Esophagus (tissue), 2 donors: Measurements from ENCODE around the gene SASH1. TPM values are rescaled to one million over a fixed set of nuclear protein-coding genes. Genes with fewer than 3 reads are reported as not detected.

Source experiments
- H3K27ac ChIP-seq, 2 donors: one replicate each; pipeline ENCODE4 v1.5.1; 2013; ENCODE audit warnings: low read depth in 2 of 2, mild to moderate bottlenecking in 2 of 2, inconsistent platforms in 1 of 2, low read length in 1 of 2, moderate library complexity in 1 of 2
- H3K27me3 ChIP-seq, 2 donors: one replicate each; pipeline ENCODE4 v1.6.1; 2013; ENCODE audit warnings: low read length in 2 of 2, control low read depth in 1 of 2, mild to moderate bottlenecking in 1 of 2; ENCODE audit not compliant: insufficient read depth in 2 of 2, control insufficient read depth in 1 of 2
- H3K36me3 ChIP-seq, 2 donors: one replicate each; pipeline ENCODE4 v1.6.1; 2013; ENCODE audit warnings: low read length in 1 of 2; ENCODE audit not compliant: control insufficient read depth in 2 of 2, insufficient read depth in 2 of 2
- H3K4me1 ChIP-seq, 2 donors: one replicate each; pipeline ENCODE4 v1.6.1; 2013; ENCODE audit warnings: low read length in 1 of 2; ENCODE audit not compliant: control insufficient read depth in 2 of 2, insufficient read depth in 2 of 2
- H3K4me3 ChIP-seq, 2 donors: one replicate each; pipeline ENCODE4 v1.5.1; 2013; ENCODE audit warnings: low read length in 2 of 2, mild to moderate bottlenecking in 2 of 2, low read depth in 1 of 2, moderate library complexity in 1 of 2
- H3K9me3 ChIP-seq, 2 donors: one replicate each; pipeline ENCODE4 v1.6.1; 2013; ENCODE audit warnings: mild to moderate bottlenecking in 2 of 2, low read depth in 1 of 2, low read length in 1 of 2, moderate library complexity in 1 of 2; ENCODE audit not compliant: control insufficient read depth in 2 of 2, insufficient read depth in 1 of 2
- WGBS, 2 donors: extraction: QIAGEN DNeasy Blood & Tissue Kit; methylation state at CpG; one replicate each; pipeline ENCODE4 v1.1.7; 2013; 5-methylcytosine and 5-hydroxymethylcytosine counted together
- polyA plus RNA-seq, 2 donors: library from polyadenylated mRNA; stranded (reverse); fragments of 200-250 nt; gene quantifications; one replicate each; pipeline ENCODE4 v1.2.3, GENCODE V29; 2013
- donor health status: healthy with polysubstance abuse.
- donor health status: Bipolar disorder and iron deficiency.

The SASH1 gene
- polyA plus RNA-seq, 2 donors = 29.6 to 59.0 TPM

- H3K4me3 ChIP-seq = no peak overlapping the region
- peaks cover 28 to 43% of the 10 kb centered on the region in 2 donors for H3K36me3 ChIP-seq
- no peaks in the 10 kb centered on the region for H3K9me3 ChIP-seq
- no peaks in the 10 kb centered on the region for H3K27me3 ChIP-seq
- H3K27ac ChIP-seq = no peak overlapping the region
- H3K4me1 ChIP-seq = no peaks in the 10 kb centered on the region
- WGBS, 2 donors = 95 to 96% methylated on average over 13 of the region's 13 CpGs
Observed at GRCh38 chr6:148532698-148533097, 190.1 kb downstream of the SASH1 start.

GRCh38 chr6:148533309-148534107, 190.9 kb downstream of the SASH1 start:
- no peaks in the 10 kb centered on the region for H3K27me3 ChIP-seq
- no peak overlapping the region for H3K27ac ChIP-seq
- no peak overlapping the region for H3K4me3 ChIP-seq
- H3K36me3 ChIP-seq = peaks cover 27 to 46% of the 10 kb centered on the region in 2 donors
- WGBS, 2 donors = 92 to 94% methylated on average over 24 of the region's 24 CpGs
- no peaks in the 10 kb centered on the region for H3K9me3 ChIP-seq
- no peaks in the 10 kb centered on the region for H3K4me1 ChIP-seq

DNA sequence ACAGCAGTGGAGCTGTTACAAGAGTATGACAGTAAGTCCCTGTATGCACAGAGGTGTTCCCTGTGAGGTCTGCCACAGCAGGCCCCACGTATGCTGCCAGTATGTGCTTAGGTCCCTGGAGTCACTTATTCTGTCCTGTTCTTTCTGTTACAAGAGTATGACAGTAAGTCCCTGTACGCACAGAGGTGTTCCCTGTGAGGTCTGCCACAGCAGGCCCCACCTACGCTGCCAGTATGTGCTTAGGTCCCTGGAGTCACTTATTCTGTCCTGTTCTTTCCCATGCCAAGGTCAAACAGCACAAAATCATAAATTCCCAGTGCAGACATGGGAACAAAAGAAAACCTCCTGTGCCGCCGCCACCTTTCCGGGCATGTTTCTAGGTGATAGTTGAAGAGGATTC, 192.2 kb downstream of the SASH1 start:
- 94 to 95% methylated on average over 6 of the region's 6 CpGs for WGBS, 2 donors
- H3K9me3 ChIP-seq = no peaks in the 10 kb centered on the region
- H3K27ac ChIP-seq = no peak overlapping the region
- H3K36me3 ChIP-seq = peaks cover 26 to 43% of the 10 kb centered on the region in 2 donors
- no peaks in the 10 kb centered on the region for H3K4me1 ChIP-seq
- H3K27me3 ChIP-seq = no peaks in the 10 kb centered on the region
- no peak overlapping the region for H3K4me3 ChIP-seq

DNA sequence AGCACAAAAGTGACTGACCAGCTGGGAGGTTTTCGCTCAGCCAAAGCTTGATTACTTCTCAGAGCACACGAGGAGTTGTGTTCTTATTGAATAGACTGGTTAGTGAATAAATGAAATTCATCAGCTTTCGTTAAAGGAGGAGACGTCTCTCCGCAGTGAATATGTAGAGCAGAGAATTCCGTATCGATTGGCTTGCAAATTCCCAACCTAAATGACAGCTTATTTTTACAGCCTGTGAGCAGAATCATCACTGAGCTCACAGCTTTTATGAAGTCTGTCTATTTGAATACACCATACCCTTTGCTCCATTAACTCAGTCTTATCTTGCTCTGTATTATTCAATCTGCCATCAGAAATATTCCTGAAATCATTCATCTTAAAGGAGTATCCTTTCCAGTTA, 192.7 kb downstream of the SASH1 start:
- Histone ChIP-seq H3K4me3 (no peak overlapping the region), H3K36me3 (peaks cover 26 to 43% of the 10 kb centered on the region in 2 donors), H3K4me1 (no peaks in the 10 kb centered on the region), H3K9me3 (no peaks in the 10 kb centered on the region), H3K27me3 (no peaks in the 10 kb centered on the region), H3K27ac (no peak overlapping the region)
- 90 to 92% methylated on average over 7 of the region's 7 CpGs for WGBS, 2 donors

- Histone ChIP-seq H3K4me1 (no peaks in the 10 kb centered on the region), H3K27me3 (no peaks in the 10 kb centered on the region), H3K9me3 (no peaks in the 10 kb centered on the region), H3K36me3 (peaks cover 29 to 46% of the 10 kb centered on the region in 2 donors), H3K27ac (no peak overlapping the region), H3K4me3 (no peak overlapping the region)
- 86 to 88% methylated on average over 3 of the region's 3 CpGs for WGBS, 2 donors
Observed at GRCh38 chr6:148535976-148536375, 193.3 kb downstream of the SASH1 start.

GRCh38 chr6:148538261-148539190, 195.9 kb downstream of the SASH1 start:
- no peaks in the 10 kb centered on the region for H3K4me1 ChIP-seq
- no peaks in the 10 kb centered on the region for H3K27me3 ChIP-seq
- H3K9me3 ChIP-seq = no peaks in the 10 kb centered on the region
- H3K36me3 ChIP-seq = peaks cover 16 to 34% of the 10 kb centered on the region in 2 donors
- 71 to 73% methylated on average over 13 of the region's 13 CpGs for WGBS, 2 donors
- no peak overlapping the region for H3K27ac ChIP-seq
- H3K4me3 ChIP-seq = no peak overlapping the region

DNA sequence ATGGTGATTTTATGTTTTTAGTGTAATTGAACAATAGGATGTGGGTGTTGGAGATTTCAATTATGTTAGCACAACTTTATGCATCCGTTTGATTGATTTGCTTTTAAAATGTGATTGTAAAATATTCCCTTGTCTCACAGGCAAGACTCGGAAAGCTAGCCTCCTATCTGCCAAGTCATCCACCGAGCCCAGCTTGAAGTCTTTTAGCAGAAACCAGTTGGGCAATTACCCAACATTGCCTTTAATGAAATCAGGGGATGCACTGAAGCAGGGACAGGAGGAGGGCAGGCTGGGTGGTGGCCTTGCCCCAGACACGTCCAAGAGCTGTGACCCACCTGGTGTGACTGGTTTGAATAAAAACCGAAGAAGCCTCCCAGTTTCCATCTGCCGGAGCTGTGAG, 200.9 kb downstream of the SASH1 start:
- 82 to 85% methylated on average over 6 of the region's 6 CpGs for WGBS, 2 donors
- Histone ChIP-seq H3K27ac (no peak overlapping the region), H3K9me3 (no peaks in the 10 kb centered on the region), H3K36me3 (peaks cover 17 to 35% of the 10 kb centered on the region in 2 donors), H3K27me3 (no peaks in the 10 kb centered on the region), H3K4me1 (no peaks in the 10 kb centered on the region), H3K4me3 (no peak overlapping the region)

DNA sequence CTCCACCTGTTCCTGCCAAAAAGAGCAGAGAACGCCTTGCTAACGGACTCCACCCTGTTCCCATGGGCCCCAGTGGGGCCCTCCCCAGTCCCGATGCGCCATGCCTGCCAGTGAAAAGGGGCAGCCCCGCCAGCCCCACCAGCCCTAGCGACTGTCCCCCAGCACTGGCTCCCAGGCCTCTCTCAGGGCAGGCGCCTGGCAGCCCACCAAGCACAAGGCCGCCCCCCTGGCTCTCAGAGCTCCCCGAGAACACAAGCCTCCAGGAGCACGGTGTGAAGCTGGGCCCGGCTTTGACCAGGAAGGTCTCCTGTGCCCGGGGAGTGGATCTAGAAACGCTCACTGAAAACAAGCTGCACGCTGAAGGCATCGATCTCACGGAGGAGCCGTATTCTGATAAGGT, 201.8 kb downstream of the SASH1 start:
- no peaks in the 10 kb centered on the region for H3K9me3 ChIP-seq
- H3K4me3 ChIP-seq = no peak overlapping the region
- no peaks in the 10 kb centered on the region for H3K4me1 ChIP-seq
- H3K36me3 ChIP-seq = peaks cover 19 to 35% of the 10 kb centered on the region in 2 donors
- H3K27ac ChIP-seq = no peak overlapping the region
- 95% methylated on average over 17 of the region's 17 CpGs for WGBS, 2 donors
- H3K27me3 ChIP-seq = no peaks in the 10 kb centered on the region

GRCh38 chr6:148545901-148546300, 203.3 kb downstream of the SASH1 start:
- Histone ChIP-seq H3K4me3 (no peak overlapping the region), H3K9me3 (no peaks in the 10 kb centered on the region), H3K27me3 (no peaks in the 10 kb centered on the region), H3K36me3 (peaks cover 18 to 32% of the 10 kb centered on the region in 2 donors), H3K27ac (no peak overlapping the region), H3K4me1 (no peaks in the 10 kb centered on the region)
- WGBS, 2 donors = 96 to 98% methylated on average over 14 of the region's 14 CpGs
